GM23338 (cell line): ENCODE data around the gene NELFCD. TPM values are rescaled to one million over a fixed set of nuclear protein-coding genes. Genes with fewer than 3 reads are reported as not detected.

Source experiments
- CREB1 ChIP-seq: fragments of 250-450 bp; sonication (Bioruptor Pico); IDR thresholded peaks from 2 replicates; pipeline ENCODE4 v1.5.0; 2020; ENCODE audit warnings: low read depth, mild to moderate bottlenecking, moderate library complexity
- EZH2phosphoT487 ChIP-seq: fragments of 200-600 bp; sonication (generic); IDR thresholded peaks from one replicate; pipeline ENCODE4 v1.8.1; 2018; ENCODE audit warnings: antibody characterized with exemption; ENCODE audit not compliant: unreplicated experiment
- JUNB ChIP-seq: IDR thresholded peaks from one replicate; pipeline ENCODE4 v1.6.1; 2016; ENCODE audit warnings: antibody characterized with exemption; ENCODE audit not compliant: unreplicated experiment
- NANOG ChIP-seq: IDR thresholded peaks from 2 replicates; pipeline ENCODE4 v1.6.1; 2016; ENCODE audit warnings: antibody characterized with exemption, borderline replicate concordance
- POLR2AphosphoS5 ChIP-seq: IDR thresholded peaks from 2 replicates; pipeline ENCODE4 v1.6.1; 2016; ENCODE audit warnings: antibody characterized with exemption, low read depth
- ZNF114 ChIP-seq: fragments of 250-450 bp; sonication (Bioruptor Pico); IDR thresholded peaks from 2 replicates; pipeline ENCODE4 v1.5.0; 2020; ENCODE audit warnings: mild to moderate bottlenecking, moderate library complexity
- polyA plus RNA-seq: library from polyadenylated mRNA; unstranded; fragments of >200 nt; fragmentation: Nextera tagmentation; extraction: Ambion mirVana; gene quantifications from 2 replicates; pipeline ENCODE4 v1.2.1, GENCODE V29; 2016
- total RNA-seq: library from RNA; depleted of rRNA; stranded (reverse); fragments of >200 nt; shearing (Covaris generic); gene quantifications from 2 replicates; pipeline ENCODE4 v1.2.3, GENCODE V29; 2014
- TF ChIP-seq, protein P1 (sequence below): fragments of 250-450 bp; sonication (Bioruptor Pico); IDR thresholded peaks from 2 replicates; pipeline ENCODE4 v1.5.0; 2020; ENCODE audit warnings: mild to moderate bottlenecking, moderate library complexity
- TF ChIP-seq, protein P2 (sequence below), 2 experiments: fragments of 200-600 bp in 1 of 2; sonication (generic) in 1 of 2; conservative IDR thresholded peaks; 2 replicates each; pipeline versions ENCODE4 v1.5.1 to v1.6.1; 2016 to 2017; ENCODE audit warnings: antibody characterized with exemption in 2 of 2, low read depth in 2 of 2, mild to moderate bottlenecking in 2 of 2, moderate library complexity in 1 of 2
- TF ChIP-seq, protein P3 (sequence below): IDR thresholded peaks from 2 replicates; pipeline ENCODE4 v1.6.1; 2016; ENCODE audit warnings: antibody characterized with exemption

The NELFCD gene
- total and polyA plus RNA-seq, 2 experiments from 2014 or later, result 52.9 to 75.8 TPM

DNA sequence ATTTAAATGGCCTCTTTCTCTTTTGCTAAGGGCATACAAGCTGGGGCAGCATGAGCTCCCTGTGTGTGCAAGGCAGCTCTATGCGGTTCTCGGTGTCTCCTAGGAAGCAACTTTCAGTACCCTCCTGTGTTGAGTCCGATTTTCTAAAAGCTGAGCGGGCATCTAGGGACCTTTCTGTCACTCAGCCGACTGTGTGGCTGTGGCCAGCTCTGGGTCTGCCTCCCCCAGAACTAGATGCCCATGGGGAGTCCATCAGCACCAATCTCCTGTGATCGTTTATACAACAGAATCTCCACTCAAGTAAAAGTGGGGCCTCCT, 7.5 kb downstream of the NELFCD start (continued):
- TF ChIP-seq, protein P1, sequence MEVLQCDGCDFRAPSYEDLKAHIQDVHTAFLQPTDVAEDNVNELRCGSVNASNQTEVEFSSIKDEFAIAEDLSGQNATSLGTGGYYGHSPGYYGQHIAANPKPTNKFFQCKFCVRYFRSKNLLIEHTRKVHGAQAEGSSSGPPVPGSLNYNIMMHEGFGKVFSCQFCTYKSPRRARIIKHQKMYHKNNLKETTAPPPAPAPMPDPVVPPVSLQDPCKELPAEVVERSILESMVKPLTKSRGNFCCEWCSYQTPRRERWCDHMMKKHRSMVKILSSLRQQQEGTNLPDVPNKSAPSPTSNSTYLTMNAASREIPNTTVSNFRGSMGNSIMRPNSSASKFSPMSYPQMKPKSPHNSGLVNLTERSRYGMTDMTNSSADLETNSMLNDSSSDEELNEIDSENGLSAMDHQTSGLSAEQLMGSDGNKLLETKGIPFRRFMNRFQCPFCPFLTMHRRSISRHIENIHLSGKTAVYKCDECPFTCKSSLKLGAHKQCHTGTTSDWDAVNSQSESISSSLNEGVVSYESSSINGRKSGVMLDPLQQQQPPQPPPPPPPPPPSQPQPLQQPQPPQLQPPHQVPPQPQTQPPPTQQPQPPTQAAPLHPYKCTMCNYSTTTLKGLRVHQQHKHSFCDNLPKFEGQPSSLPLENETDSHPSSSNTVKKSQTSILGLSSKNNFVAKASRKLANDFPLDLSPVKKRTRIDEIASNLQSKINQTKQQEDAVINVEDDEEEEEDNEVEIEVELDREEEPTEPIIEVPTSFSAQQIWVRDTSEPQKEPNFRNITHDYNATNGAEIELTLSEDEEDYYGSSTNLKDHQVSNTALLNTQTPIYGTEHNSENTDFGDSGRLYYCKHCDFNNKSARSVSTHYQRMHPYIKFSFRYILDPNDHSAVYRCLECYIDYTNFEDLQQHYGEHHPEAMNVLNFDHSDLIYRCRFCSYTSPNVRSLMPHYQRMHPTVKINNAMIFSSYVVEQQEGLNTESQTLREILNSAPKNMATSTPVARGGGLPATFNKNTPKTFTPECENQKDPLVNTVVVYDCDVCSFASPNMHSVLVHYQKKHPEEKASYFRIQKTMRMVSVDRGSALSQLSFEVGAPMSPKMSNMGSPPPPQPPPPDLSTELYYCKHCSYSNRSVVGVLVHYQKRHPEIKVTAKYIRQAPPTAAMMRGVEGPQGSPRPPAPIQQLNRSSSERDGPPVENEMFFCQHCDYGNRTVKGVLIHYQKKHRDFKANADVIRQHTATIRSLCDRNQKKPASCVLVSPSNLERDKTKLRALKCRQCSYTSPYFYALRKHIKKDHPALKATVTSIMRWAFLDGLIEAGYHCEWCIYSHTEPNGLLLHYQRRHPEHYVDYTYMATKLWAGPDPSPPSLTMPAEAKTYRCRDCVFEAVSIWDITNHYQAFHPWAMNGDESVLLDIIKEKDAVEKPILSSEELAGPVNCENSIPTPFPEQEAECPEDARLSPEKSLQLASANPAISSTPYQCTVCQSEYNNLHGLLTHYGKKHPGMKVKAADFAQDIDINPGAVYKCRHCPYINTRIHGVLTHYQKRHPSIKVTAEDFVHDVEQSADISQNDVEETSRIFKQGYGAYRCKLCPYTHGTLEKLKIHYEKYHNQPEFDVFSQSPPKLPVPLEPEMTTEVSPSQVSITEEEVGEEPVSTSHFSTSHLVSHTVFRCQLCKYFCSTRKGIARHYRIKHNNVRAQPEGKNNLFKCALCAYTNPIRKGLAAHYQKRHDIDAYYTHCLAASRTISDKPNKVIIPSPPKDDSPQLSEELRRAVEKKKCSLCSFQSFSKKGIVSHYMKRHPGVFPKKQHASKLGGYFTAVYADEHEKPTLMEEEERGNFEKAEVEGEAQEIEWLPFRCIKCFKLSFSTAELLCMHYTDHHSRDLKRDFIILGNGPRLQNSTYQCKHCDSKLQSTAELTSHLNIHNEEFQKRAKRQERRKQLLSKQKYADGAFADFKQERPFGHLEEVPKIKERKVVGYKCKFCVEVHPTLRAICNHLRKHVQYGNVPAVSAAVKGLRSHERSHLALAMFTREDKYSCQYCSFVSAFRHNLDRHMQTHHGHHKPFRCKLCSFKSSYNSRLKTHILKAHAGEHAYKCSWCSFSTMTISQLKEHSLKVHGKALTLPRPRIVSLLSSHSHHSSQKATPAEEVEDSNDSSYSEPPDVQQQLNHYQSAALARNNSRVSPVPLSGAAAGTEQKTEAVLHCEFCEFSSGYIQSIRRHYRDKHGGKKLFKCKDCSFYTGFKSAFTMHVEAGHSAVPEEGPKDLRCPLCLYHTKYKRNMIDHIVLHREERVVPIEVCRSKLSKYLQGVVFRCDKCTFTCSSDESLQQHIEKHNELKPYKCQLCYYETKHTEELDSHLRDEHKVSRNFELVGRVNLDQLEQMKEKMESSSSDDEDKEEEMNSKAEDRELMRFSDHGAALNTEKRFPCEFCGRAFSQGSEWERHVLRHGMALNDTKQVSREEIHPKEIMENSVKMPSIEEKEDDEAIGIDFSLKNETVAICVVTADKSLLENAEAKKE, result no peak
- no peak for TF ChIP-seq JUNB
- no peak for TF ChIP-seq ZNF114
- no peak for TF ChIP-seq EZH2phosphoT487
- no peak for TF ChIP-seq CREB1
- TF ChIP-seq POLR2AphosphoS5, result no peak
- TF ChIP-seq, protein P2, sequence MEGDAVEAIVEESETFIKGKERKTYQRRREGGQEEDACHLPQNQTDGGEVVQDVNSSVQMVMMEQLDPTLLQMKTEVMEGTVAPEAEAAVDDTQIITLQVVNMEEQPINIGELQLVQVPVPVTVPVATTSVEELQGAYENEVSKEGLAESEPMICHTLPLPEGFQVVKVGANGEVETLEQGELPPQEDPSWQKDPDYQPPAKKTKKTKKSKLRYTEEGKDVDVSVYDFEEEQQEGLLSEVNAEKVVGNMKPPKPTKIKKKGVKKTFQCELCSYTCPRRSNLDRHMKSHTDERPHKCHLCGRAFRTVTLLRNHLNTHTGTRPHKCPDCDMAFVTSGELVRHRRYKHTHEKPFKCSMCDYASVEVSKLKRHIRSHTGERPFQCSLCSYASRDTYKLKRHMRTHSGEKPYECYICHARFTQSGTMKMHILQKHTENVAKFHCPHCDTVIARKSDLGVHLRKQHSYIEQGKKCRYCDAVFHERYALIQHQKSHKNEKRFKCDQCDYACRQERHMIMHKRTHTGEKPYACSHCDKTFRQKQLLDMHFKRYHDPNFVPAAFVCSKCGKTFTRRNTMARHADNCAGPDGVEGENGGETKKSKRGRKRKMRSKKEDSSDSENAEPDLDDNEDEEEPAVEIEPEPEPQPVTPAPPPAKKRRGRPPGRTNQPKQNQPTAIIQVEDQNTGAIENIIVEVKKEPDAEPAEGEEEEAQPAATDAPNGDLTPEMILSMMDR (conservative IDR thresholded peaks at IDR 0.05; ENCODE audit: low read depth in 2 of 2), result no peak
- TF ChIP-seq NANOG, result no peak
- TF ChIP-seq, protein P3, sequence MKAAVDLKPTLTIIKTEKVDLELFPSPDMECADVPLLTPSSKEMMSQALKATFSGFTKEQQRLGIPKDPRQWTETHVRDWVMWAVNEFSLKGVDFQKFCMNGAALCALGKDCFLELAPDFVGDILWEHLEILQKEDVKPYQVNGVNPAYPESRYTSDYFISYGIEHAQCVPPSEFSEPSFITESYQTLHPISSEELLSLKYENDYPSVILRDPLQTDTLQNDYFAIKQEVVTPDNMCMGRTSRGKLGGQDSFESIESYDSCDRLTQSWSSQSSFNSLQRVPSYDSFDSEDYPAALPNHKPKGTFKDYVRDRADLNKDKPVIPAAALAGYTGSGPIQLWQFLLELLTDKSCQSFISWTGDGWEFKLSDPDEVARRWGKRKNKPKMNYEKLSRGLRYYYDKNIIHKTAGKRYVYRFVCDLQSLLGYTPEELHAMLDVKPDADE, result no peak
